Activated CD4-positive, alpha-beta T cell treated with anti-CD3 and anti-CD28 coated beads, Interleukin-2, amount 50 U/mL, for 4 hours (primary cell): ENCODE measurements around the gene ACVRL1.

Experiments used
- DNase-seq, 2 experiments: peaks; one replicate each; pipeline ENCODE4 v3.0.0-alpha.2; 2020

Gene ACVRL1

DNA sequence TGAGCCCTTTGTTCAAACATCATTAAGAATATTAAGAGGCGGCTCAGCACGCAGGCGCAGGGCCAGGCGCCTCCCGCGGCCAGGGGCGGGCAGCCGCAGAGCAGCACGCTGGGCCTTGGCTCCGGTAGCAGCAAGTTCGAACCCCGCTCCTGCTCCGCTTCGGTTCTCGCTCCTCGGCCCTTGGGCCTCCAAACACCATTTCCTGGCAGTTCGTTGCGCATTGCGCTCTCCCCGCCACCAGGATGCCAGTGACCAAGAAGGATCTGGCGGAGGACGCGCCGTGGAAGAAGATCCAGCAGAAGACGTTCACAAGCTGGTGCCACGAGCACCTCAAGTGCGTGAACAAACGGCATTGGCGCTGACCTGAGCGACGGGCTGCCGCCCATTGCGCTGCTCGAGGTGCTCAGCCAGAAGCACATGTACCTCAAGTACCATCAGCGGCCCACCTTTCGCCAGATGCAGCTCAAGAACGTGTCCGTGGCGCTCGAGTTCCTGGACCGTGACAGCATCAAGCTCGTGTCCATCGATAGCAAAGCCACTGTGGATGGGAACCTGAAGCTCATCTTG lies 6.9 kb upstream of the ACVRL1 start:
- DNase-seq, result no peak

- no peak for DNase-seq
Observed at GRCh38 chr12:51901121-51901817, 6.0 kb upstream of the ACVRL1 start.

- no peak for DNase-seq
Observed at GRCh38 chr12:51901881-51902280, 5.4 kb upstream of the ACVRL1 start.

- DNase-seq, result no peak
Observed at GRCh38 chr12:51904951-51905470, 2.3 kb upstream of the ACVRL1 start.

- DNase-seq, result no peak
Observed at GRCh38 chr12:51905471-51906429, 1.6 kb upstream of the ACVRL1 start.

DNA sequence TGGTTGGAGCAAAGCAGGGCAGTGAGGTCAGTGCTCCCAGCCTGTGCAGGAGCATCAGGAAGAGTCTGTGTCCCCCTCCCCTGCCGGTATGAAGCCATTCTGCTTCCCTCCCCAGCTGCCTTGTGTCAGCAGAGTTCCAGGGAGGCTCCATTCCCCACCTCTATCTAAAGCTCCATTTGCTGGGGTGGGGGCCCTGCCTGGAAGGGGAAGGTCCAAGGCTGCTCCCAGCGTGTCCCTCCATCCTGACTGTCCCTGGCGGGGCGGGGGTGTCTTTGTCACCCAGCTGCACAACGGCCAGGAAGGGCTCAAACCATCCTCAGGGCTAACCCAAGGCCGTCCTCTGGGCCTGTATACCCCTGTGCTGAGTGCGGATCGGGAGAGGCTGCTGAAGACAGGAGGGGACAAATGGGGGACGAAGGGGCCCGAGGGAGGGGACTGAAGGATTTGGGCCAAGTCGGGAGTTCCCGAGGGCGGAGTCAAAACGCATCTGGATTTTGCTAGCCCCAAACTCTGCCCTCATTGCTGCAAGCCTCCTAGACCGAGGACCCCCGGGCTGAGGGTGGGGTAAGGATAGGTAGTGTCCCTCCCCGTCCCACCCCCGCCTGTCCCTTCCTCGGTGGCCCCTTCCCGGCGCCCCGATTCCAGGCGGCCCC lies 748 bp upstream of the ACVRL1 start:
- DNase-seq, result no peak

- DNase-seq, result no peak
Observed at GRCh38 chr12:51907856-51908425, 637 bp downstream of the ACVRL1 start.

DNA sequence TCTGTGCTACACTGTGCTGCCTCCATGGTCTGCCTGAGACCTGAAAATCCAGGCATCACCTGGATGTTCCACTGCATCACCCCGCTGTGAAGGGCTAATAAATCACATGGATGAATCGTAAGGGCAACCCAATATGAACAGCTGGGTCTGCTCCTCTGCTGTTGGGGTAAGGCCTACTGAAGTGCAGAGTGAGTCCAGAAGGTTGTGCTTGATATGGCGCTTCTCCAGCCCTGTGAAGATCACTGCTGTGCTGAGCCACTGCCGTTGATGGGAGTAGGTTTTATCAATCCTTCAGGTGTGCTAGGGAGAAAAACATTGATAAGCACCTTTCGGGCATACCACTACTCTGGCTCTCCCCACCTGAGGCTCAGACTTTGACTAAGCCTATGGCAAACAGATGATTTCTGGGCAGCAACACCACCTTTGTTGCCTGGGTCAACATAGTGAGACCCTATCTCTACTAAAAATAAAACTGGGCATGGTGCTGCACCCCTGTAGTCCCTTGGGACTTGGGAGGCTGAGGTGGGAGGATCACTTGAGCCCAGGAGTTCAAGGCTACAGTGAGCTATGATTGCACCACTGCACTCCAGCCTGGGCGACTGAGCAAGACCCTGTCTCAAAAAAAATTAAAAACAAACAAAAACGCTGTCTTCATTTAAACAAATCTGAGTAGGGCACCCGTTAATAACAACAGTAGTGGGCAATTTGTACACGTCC lies 1.7 kb downstream of the ACVRL1 start:
- no peak for DNase-seq

GRCh38 chr12:51910168-51910567 lies 2.9 kb downstream of the ACVRL1 start:
- no peak for DNase-seq

GRCh38 chr12:51910691-51911090 lies 3.4 kb downstream of the ACVRL1 start:
- DNase-seq, result no peak

DNA sequence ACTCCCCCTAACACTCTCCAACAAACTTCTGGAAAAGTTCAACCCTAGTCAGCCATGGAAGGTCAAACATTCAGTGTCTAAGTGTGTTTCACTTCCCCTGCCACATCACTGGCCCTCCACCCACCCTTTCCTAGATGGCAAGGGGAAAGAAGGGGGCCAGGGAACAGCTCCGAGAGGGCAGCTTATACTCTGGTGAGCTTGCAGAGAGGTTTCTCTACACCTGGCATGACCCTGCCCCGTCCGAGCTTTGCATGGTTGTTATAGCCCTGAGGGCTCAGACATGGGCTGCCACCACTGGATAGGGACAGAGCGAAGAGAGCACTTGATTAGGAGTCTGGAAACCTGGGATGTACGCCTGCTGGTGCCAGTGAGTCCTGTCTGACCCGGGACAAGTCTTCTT lies 4.0 kb downstream of the ACVRL1 start:
- no peak for DNase-seq

DNA sequence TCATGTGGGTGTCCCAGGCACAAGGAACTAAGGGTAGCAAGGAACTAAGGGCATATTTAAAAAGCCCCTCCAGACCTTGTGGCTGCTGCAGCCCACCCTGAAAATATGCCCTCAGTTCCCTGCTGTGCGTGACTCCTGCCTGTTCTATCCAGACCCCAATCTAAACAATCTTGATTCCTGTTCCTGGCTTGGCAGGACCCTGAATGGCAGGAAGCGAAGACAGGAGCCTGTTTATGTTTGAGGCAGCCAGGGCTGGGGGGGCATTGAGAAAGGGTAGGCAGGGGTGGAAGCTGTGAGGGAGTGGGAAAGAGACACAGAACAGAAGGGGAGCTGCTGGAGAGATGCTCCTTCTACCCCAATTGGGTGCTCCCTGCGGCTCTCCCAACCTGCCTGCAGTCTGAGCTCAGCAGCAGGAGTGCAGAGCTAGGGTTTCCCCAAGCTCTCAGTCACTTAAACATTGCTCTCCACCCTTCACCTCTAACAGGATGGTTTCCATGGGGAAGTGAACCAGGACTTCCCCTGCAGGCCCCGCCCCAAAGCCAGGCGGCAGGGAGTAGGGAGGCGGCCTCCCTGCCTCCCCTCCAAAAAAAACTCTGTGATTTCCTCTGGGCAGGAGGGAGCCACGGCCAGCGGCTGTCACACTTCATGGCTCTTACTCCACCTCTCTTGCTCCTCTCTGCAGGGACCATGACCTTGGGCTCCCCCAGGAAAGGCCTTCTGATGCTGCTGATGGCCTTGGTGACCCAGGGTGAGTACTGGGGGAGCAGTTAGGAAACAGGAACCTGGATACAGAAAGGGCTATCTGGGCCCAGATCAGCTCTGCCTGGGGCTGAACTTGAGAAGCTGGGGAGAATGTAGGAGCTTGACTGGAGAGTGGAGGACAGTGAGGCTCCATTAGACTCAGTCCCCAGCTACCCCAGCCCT lies 4.7 kb downstream of the ACVRL1 start:
- DNase-seq, result no peak

- DNase-seq, result no peak
Observed at GRCh38 chr12:51913071-51914033, 6.0 kb downstream of the ACVRL1 start.

DNA sequence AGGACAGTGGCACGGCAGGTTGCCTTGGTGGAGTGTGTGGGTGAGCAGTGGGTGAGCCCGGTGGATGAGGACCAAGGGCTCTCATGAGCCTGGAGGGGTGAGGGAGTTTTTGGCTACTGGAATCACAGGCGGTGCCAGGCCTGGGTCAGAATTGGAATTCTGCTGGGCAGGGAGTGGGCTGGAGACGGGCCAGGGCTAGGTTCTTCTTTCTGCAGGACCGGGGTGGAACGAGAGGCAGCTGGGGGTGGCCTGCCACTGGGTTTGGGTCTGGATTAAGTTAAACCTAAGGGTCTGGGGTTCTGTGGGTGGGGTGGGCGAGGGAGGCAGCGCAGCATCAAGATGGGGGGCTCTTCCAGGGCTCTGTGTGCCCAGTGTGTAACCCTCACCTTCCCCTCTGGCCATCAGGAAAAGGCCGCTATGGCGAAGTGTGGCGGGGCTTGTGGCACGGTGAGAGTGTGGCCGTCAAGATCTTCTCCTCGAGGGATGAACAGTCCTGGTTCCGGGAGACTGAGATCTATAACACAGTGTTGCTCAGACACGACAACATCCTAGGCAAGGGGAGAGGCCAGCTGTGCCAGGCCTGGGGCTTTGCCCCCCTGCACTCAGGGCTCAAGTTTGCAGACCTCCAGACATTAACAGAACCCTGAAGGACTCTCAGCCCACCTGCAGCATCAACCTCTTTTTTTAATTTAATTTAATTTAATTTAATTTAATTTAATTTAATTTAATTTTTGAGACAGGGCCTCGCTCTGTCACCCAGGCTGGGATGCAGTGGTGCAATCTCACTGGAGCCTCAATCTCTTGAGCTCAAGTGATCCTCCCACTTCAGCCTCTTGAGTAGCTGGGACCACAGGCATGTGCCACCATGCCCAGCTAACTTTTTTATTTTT lies 7.0 kb downstream of the ACVRL1 start:
- no peak for DNase-seq

GRCh38 chr12:51915003-51915625 lies 7.8 kb downstream of the ACVRL1 start:
- DNase-seq, result no peak

DNA sequence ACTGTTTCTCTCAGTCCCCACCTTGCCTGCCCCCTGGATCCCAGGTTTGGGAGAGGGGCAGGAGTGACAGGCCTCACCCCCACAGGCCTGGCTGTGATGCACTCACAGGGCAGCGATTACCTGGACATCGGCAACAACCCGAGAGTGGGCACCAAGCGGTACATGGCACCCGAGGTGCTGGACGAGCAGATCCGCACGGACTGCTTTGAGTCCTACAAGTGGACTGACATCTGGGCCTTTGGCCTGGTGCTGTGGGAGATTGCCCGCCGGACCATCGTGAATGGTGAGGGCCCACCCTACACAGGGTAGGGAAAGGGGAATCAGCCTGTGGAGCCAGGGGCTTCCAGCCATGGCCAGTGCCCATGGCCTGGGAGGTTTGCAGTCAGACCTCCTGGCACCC lies 8.6 kb downstream of the ACVRL1 start:
- DNase-seq, result no peak

DNA sequence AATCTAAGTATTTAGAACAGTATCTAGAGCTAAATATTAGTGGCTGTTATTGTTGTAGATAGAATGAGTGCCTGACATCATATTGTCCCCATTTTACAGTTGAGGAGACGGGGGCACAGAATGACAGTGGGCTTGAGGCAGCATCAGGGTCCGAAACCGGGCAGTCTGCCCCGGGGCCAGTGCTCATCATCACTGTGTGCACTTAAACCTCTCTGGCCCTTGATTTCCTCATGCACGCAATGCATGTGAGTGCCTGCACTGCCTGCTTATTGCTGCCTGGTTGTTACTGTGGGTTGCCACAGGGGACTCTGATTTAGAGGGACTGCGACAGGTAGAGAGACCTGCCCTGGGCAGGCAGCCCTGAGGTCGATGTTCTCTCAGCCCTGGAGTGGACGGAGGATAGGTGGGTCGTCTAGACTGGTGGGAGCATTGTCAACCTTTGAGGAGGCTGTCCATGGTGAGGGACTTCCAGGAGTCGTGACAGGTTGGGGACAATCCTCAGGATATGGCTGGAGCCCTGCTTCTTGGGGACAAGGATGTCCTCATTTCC lies 9.8 kb downstream of the ACVRL1 start:
- no peak for DNase-seq
